ENCODE measurements around the gene CCDC13.

The CCDC13 gene

GRCh38 chr3:42772670-42773408 is at the start of gene CCDC13:
CCDC13 (minus strand) TSS chr3:42773253; CDS start chr3:42758345, 14,908 bp downstream.
- peak; percentile 5 for TF ChIP-seq CTCF (IDR thresholded peaks at IDR 0.05; ENCODE audit: borderline replicate concordance, control extremely low read depth, extremely low read depth, insufficient read depth, missing control alignments)

GRCh38 chr3:42822828-42823227 is 49.8 kb upstream of the CCDC13 start:
- DNase-seq (ENCODE audit: low spot score), result no peak
- no peak for TF ChIP-seq CTCF (IDR thresholded peaks at IDR 0.05; ENCODE audit: borderline replicate concordance, control extremely low read depth, extremely low read depth, insufficient read depth, missing control alignments)
- in situ Hi-C loops (cut with MboI; ENCODE audit: low sequenced_read_pairs, unreplicated experiment), result no loop called here

More at GRCh38 chr3:42772670-42773408, at the start of gene CCDC13:
- in situ Hi-C loops (cut with MboI; ENCODE audit: low sequenced_read_pairs, unreplicated experiment), result no loop called here
- peak; percentile 98 for DNase-seq (ENCODE audit: low spot score)

- in situ Hi-C loops (cut with MboI; ENCODE audit: low sequenced_read_pairs, unreplicated experiment), result no loop called here
- DNase-seq (ENCODE audit: low spot score), result no peak
Observed at GRCh38 chr3:42820746-42821051, 47.6 kb upstream of the CCDC13 start.

GRCh38 chr3:42819351-42819965 is 46.4 kb upstream of the CCDC13 start:
- no peak for DNase-seq (ENCODE audit: low spot score)
- in situ Hi-C loops (cut with MboI; ENCODE audit: low sequenced_read_pairs, unreplicated experiment), result no loop called here
- TF ChIP-seq CTCF (IDR thresholded peaks at IDR 0.05; ENCODE audit: borderline replicate concordance, control extremely low read depth, extremely low read depth, insufficient read depth, missing control alignments), result no peak

More at GRCh38 chr3:42820746-42821051, 47.6 kb upstream of the CCDC13 start:
- TF ChIP-seq CTCF (IDR thresholded peaks at IDR 0.05; ENCODE audit: borderline replicate concordance, control extremely low read depth, extremely low read depth, insufficient read depth, missing control alignments), result no peak

GRCh38 chr3:42815826-42816225 is 42.8 kb upstream of the CCDC13 start:
- no peak for TF ChIP-seq CTCF (IDR thresholded peaks at IDR 0.05; ENCODE audit: borderline replicate concordance, control extremely low read depth, extremely low read depth, insufficient read depth, missing control alignments)
- in situ Hi-C loops (cut with MboI; ENCODE audit: low sequenced_read_pairs, unreplicated experiment), result no loop called here
- DNase-seq (ENCODE audit: low spot score), result no peak

GRCh38 chr3:42814914-42815507 is 42.0 kb upstream of the CCDC13 start:
- no peak for TF ChIP-seq CTCF (IDR thresholded peaks at IDR 0.05; ENCODE audit: borderline replicate concordance, control extremely low read depth, extremely low read depth, insufficient read depth, missing control alignments)
- in situ Hi-C loops (cut with MboI; ENCODE audit: low sequenced_read_pairs, unreplicated experiment), result no loop called here
- DNase-seq (ENCODE audit: low spot score), result no peak
